Measurements from ENCODE around the gene CDH4.

DNA sequence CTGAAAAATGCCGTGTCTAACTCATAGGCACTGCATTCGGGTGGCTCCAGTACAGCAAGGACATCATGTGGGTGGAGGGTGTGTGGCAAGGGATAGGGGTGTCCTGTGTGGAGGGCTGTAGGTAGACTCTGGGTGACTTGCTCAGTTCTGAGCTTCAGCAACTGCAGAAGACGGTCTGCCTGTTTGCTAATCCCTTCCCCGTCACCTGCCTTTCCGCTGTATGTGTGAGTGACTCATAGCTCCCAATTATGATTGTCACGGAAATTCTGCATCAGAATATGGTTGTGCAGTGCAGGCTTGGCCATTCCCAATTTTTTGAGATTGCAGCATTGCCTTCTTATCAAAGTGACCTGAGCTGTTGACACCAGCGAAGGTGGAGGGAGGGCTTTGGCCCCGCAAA lies 174.3 kb downstream of the CDH4 start:
- TF ChIP-seq POLR2AphosphoS5 (IDR thresholded peaks at IDR 0.05): no peak
- no peak for TF ChIP-seq CTCF (IDR thresholded peaks at IDR 0.05)
- no peak for TF ChIP-seq EP300 (IDR thresholded peaks at IDR 0.05)
